T-helper 1 cell treated with Interleukin-12 subunit alpha and Interleukin-12 subunit beta and Interleukin-4 antibody, amounts not matched to agents 30 ng/mL and 1 ng/mL, for 36 hours (primary cell): ENCODE data around the gene SRSF10. TPM values are rescaled to one million over a fixed set of nuclear protein-coding genes. Genes with fewer than 3 reads are reported as not detected.
"Not testable (repeated sequence)": the region's sequence is repeated elsewhere in the genome, so short reads cannot be mapped to it uniquely, and the experiment has no call there.

Source experiments
- intact Hi-C: fragments of 100-400 bp; cut with micrococcal nuclease; formaldehyde crosslinking; loops from one replicate; pipeline ENCODE4 v1.15.1; 2024
- total RNA-seq: library from RNA; stranded (reverse); gene quantifications from 2 replicates; pipeline ENCODE4 v1.2.3, GENCODE V29; 2022

SRSF10 gene
- total RNA-seq, 1 donor from 2014 or later, result 203 TPM

- intact Hi-C loops, result no loop called here
These were observed 19.1 kb upstream of the SRSF10 start for GRCh38 chr1:23999156-23999671.

GRCh38 chr1:23997812-23998211, 17.7 kb upstream of the SRSF10 start:
- intact Hi-C loops, result no loop called here

GRCh38 chr1:23996700-23997229, 16.6 kb upstream of the SRSF10 start:
- intact Hi-C loops, result no loop called here

- intact Hi-C loops, result no loop called here
These were observed 15.3 kb upstream of the SRSF10 start for GRCh38 chr1:23995431-23995837.

- intact Hi-C loops, result not testable (repeated sequence)
These were observed 11.9 kb upstream of the SRSF10 start for GRCh38 chr1:23992011-23992410.

GRCh38 chr1:23989263-23989662, 9.1 kb upstream of the SRSF10 start:
- intact Hi-C loops, result loop anchor here (10.0 kb wide), 1 partner anchor 1256 kb away; the partner anchor contains the start of gene RSRP1

- intact Hi-C loops, result loop anchor here (10.0 kb wide), 1 partner anchor 1258 kb away; the partner anchor contains the start of gene RSRP1
These were observed 6.9 kb upstream of the SRSF10 start for GRCh38 chr1:23987038-23987437.

GRCh38 chr1:23984417-23985186, 4.5 kb upstream of the SRSF10 start:
- intact Hi-C loops, result loop anchor here (5.0 to 10.0 kb wide), 5 partner anchors 117 to 1260 kb away; partner anchors contain the start of genes FUCA1, RCAN3, RPL11 and RSRP1

GRCh38 chr1:23980728-23981070, 572 bp upstream of the SRSF10 start:
- intact Hi-C loops, result loop anchor here (1.0 to 10.0 kb wide), 13 partner anchors 21 to 1264 kb away; partner anchors contain the start of genes ELOA, FUCA1, GALE and HMGCL

GRCh38 chr1:23979387-23979880, 693 bp downstream of the SRSF10 start:
- intact Hi-C loops, result no loop called here

GRCh38 chr1:23978805-23979204, 1.3 kb downstream of the SRSF10 start:
- intact Hi-C loops, result loop anchor here (1.0 kb wide), 1 partner anchor 10 kb away; no protein-coding TSS in a partner anchor

- intact Hi-C loops, result loop anchor here (1.0 kb wide), 1 partner anchor 9 kb away; no protein-coding TSS in a partner anchor
These were observed 2.3 kb downstream of the SRSF10 start for GRCh38 chr1:23977854-23978191.

GRCh38 chr1:23977187-23977853, 2.8 kb downstream of the SRSF10 start:
- intact Hi-C loops, result no loop called here

- intact Hi-C loops, result no loop called here
These were observed 12.3 kb downstream of the SRSF10 start for GRCh38 chr1:23967871-23968270.

GRCh38 chr1:23966973-23967493, 13.1 kb downstream of the SRSF10 start:
- intact Hi-C loops, result no loop called here

GRCh38 chr1:23964790-23965740, 15.1 kb downstream of the SRSF10 start:
- intact Hi-C loops, result no loop called here

GRCh38 chr1:23964235-23964668, 15.9 kb downstream of the SRSF10 start:
- intact Hi-C loops, result no loop called here

- intact Hi-C loops, result no loop called here
These were observed 16.4 kb downstream of the SRSF10 start for GRCh38 chr1:23963617-23964234.

GRCh38 chr1:23960291-23961020, 19.7 kb downstream of the SRSF10 start:
- intact Hi-C loops, result loop anchor here (2.0 kb wide), 1 partner anchor 270 kb away; the partner anchor contains the start of gene RPL11
